Tibial nerve (tissue), 3 donors: ENCODE results near the gene DHX36.

Source experiments
- POLR2A ChIP-seq, 2 donors: fragments of 450-650 bp; IDR thresholded peaks; one replicate each; pipeline ENCODE4 v1.6.1; 2017; ENCODE audit warnings: antibody characterized with exemption in 2 of 2, mild to moderate bottlenecking in 2 of 2, moderate library complexity in 2 of 2
- TF ChIP-seq, protein P1 (sequence below), 5 experiments: fragments of 200-600 bp in 3 of 5; fragments of 450-650 bp in 2 of 5; sonication (generic) in 3 of 5; IDR thresholded peaks; one replicate each; pipeline ENCODE4 v1.5.1; 2016 to 2019; ENCODE audit warnings: antibody characterized with exemption in 5 of 5, mild to moderate bottlenecking in 3 of 5, moderate library complexity in 2 of 5

DNA sequence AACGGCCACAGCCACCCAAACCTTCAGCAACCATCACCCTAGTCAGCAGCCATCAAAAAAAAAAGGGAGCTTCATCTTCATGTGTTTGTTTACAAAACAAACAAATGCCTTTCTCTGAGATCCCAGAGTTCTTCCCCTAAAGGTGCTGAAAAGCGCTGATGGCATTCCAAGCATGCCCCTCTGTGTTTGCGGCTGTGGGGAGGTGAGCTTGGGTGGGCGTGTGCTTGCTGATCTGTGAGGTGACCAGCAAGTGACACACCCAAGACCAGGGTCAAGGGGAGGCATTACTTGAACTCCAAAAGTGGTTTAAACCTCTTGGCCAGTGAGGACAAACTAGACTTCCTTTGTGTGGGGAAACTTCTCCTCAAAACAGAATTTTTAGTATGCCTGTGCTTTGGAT is 81.5 kb downstream of the DHX36 start:
- TF ChIP-seq, protein P1, sequence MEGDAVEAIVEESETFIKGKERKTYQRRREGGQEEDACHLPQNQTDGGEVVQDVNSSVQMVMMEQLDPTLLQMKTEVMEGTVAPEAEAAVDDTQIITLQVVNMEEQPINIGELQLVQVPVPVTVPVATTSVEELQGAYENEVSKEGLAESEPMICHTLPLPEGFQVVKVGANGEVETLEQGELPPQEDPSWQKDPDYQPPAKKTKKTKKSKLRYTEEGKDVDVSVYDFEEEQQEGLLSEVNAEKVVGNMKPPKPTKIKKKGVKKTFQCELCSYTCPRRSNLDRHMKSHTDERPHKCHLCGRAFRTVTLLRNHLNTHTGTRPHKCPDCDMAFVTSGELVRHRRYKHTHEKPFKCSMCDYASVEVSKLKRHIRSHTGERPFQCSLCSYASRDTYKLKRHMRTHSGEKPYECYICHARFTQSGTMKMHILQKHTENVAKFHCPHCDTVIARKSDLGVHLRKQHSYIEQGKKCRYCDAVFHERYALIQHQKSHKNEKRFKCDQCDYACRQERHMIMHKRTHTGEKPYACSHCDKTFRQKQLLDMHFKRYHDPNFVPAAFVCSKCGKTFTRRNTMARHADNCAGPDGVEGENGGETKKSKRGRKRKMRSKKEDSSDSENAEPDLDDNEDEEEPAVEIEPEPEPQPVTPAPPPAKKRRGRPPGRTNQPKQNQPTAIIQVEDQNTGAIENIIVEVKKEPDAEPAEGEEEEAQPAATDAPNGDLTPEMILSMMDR (IDR thresholded peaks at IDR 0.05): no peak
- TF ChIP-seq POLR2A (IDR thresholded peaks at IDR 0.05): no peak
